H1 (cell line): ENCODE results near the gene ROS1. TPM values are rescaled to one million over a fixed set of nuclear protein-coding genes. Genes with fewer than 3 reads are reported as not detected.
"Not testable (repeated sequence)": the region's sequence is repeated elsewhere in the genome, so short reads cannot be mapped to it uniquely, and the experiment has no call there.

ENCODE experiments used
- CTCF ChIA-PET: fragments of 300-600 bp; sonication (Branson Sonifier 250); formaldehyde crosslinking; loops from one replicate; lab custom pipeline; 2021; ENCODE audit not compliant: partially characterized antibody; lab: Charles Lee
- POLR2A ChIA-PET: fragments of 300-600 bp; sonication (Branson Sonifier 250); formaldehyde crosslinking; loops from one replicate; lab custom pipeline; 2021; ENCODE audit warnings: inconsistent platforms; ENCODE audit not compliant: partially characterized antibody; lab: Charles Lee
- DNase-seq, 2 experiments: peaks; one replicate each; pipeline versions ENCODE4 v3.0.0 to v3.0.0-alpha.2; 2010 to 2022; ENCODE audit warnings: low spot score in 2 of 2, low read depth in 1 of 2, mixed read lengths in 1 of 2
- FAIRE-seq: peaks from 2 replicates; lab custom pipeline; 2011; peaks lifted over from hg19 to GRCh38; lab: Jason Lieb, UNC
- H2AFZ ChIP-seq: 2 replicates; pipeline ENCODE4 v1.8.1; 2012; ENCODE audit warnings: low read length, inconsistent platforms
- H2AK5ac ChIP-seq: 2 replicates; pipeline ENCODE4 v1.6.1; 2013; ENCODE audit warnings: low read depth, low read length
- H2BK120ac ChIP-seq: replicated peaks from 2 replicates; pipeline ENCODE3; 2013; ENCODE audit warnings: low read depth, low read length, inconsistent platforms
- H2BK12ac ChIP-seq: 2 replicates; pipeline ENCODE4 v1.6.1; 2013; ENCODE audit warnings: low read depth, low read length
- H2BK15ac ChIP-seq: 2 replicates; pipeline ENCODE4 v1.6.1; 2013; ENCODE audit warnings: low read length
- H2BK20ac ChIP-seq: 2 replicates; pipeline ENCODE4 v1.6.1; 2013; ENCODE audit warnings: low read length
- H2BK5ac ChIP-seq: 2 replicates; pipeline ENCODE4 v1.6.1; 2013; ENCODE audit warnings: low read depth, low read length
- H3K14ac ChIP-seq: 2 replicates; pipeline ENCODE4 v1.6.1; 2013; ENCODE audit warnings: inconsistent platforms; ENCODE audit not compliant: insufficient read length
- H3K18ac ChIP-seq: 2 replicates; pipeline ENCODE4 v1.6.1; 2013; ENCODE audit warnings: low read length; ENCODE audit errors: extremely low read depth
- H3K23ac ChIP-seq: 2 replicates; pipeline ENCODE4 v1.6.1; 2013; ENCODE audit warnings: inconsistent platforms; ENCODE audit not compliant: insufficient read length
- H3K23me2 ChIP-seq: 2 replicates; pipeline ENCODE4 v1.6.1; 2013; ENCODE audit warnings: low read depth, low read length
- H3K27ac ChIP-seq: 2 replicates; pipeline ENCODE4 v1.6.1; 2011; ENCODE audit warnings: low read depth, low read length, inconsistent platforms
- H3K27me3 ChIP-seq, 4 experiments: replicated peaks in 1 of 4; 1 replicate in 1 of 4; 2 replicates in 3 of 4; pipeline versions ENCODE4 v1.6.1 to v1.8.1; 2011 to 2013; ENCODE audit warnings: low read length in 3 of 4, mild to moderate bottlenecking in 3 of 4, inconsistent platforms in 2 of 4, mixed read lengths in 2 of 4, moderate library complexity in 1 of 4; ENCODE audit not compliant: control insufficient read depth in 3 of 4, insufficient read depth in 3 of 4; ENCODE audit errors: extremely low read depth in 1 of 4
- H3K36me3 ChIP-seq, 4 experiments: 2 replicates each; pipeline versions ENCODE4 v1.6.1 to v1.8.1; 2011 to 2013; ENCODE audit warnings: mild to moderate bottlenecking in 4 of 4, low read length in 3 of 4, moderate library complexity in 2 of 4, control low read depth in 1 of 4, inconsistent platforms in 1 of 4; ENCODE audit not compliant: insufficient read depth in 4 of 4, control insufficient read depth in 2 of 4
- H3K4ac ChIP-seq: replicated peaks from 2 replicates; pipeline ENCODE3; 2013; ENCODE audit warnings: low read length, low read depth, mixed read lengths, inconsistent platforms; ENCODE audit not compliant: insufficient read length
- H3K4me1 ChIP-seq, 4 experiments: replicated peaks in 1 of 4; 1 replicate in 1 of 4; 2 replicates in 3 of 4; pipeline versions ENCODE4 v1.6.1 to v1.8.1; 2011 to 2013; ENCODE audit warnings: low read length in 3 of 4, inconsistent platforms in 2 of 4, mixed read lengths in 1 of 4; ENCODE audit not compliant: insufficient read depth in 4 of 4, control insufficient read depth in 3 of 4
- H3K4me2 ChIP-seq, 2 experiments: 2 replicates each; pipeline versions ENCODE4 v1.6.1 to v1.8.1; 2011 to 2013; ENCODE audit warnings: low read depth in 2 of 2, low read length in 2 of 2, control low read depth in 1 of 2, inconsistent platforms in 1 of 2, mild to moderate bottlenecking in 1 of 2; ENCODE audit not compliant: insufficient read depth in 1 of 2
- H3K4me3 ChIP-seq, 4 experiments: fragments of 200-600, 300-600 bp in 1 of 4; sonication (generic), shearing (Covaris generic), sonication (Bioruptor Twin) in 1 of 4; 2 replicates each; pipeline versions ENCODE4 v1.5.1 to v1.8.1; 2011 to 2016; ENCODE audit warnings: low read length in 4 of 4, low read depth in 3 of 4, control low read depth in 2 of 4, inconsistent platforms in 2 of 4, mild to moderate bottlenecking in 2 of 4, mixed read lengths in 1 of 4, moderate library complexity in 1 of 4; ENCODE audit not compliant: insufficient read depth in 2 of 4; ENCODE audit errors: extremely low read depth in 1 of 4
- H3K56ac ChIP-seq: replicated peaks from 2 replicates; pipeline ENCODE3; 2013; ENCODE audit warnings: low read depth, mild to moderate bottlenecking, mixed read lengths, low read length, inconsistent platforms; ENCODE audit not compliant: insufficient read length
- H3K79me1 ChIP-seq: 2 replicates; pipeline ENCODE4 v1.6.1; 2013; ENCODE audit warnings: low read depth, low read length, control low read depth
- H3K79me2 ChIP-seq, 2 experiments: 2 replicates each; pipeline versions ENCODE4 v1.6.1 to v1.8.1; 2012 to 2013; ENCODE audit warnings: low read length in 2 of 2, mild to moderate bottlenecking in 2 of 2, inconsistent platforms in 1 of 2; ENCODE audit not compliant: insufficient read depth in 2 of 2, control insufficient read depth in 1 of 2
- H3K9ac ChIP-seq, 4 experiments: replicated peaks in 1 of 4; 1 replicate in 1 of 4; 2 replicates in 3 of 4; pipeline versions ENCODE4 v1.6.1 to v1.8.1; 2011 to 2013; ENCODE audit warnings: low read depth in 3 of 4, low read length in 3 of 4, control low read depth in 2 of 4, mild to moderate bottlenecking in 2 of 4, moderate library complexity in 2 of 4, inconsistent platforms in 1 of 4; ENCODE audit errors: extremely low read depth in 1 of 4
- H3K9me3 ChIP-seq, 2 experiments: 2 replicates each; pipeline versions ENCODE4 v1.6.1 to v1.8.1; 2012 to 2013; ENCODE audit warnings: mild to moderate bottlenecking in 2 of 2, moderate library complexity in 2 of 2, control low read depth in 1 of 2, inconsistent platforms in 1 of 2, low read depth in 1 of 2, low read length in 1 of 2, mixed read lengths in 1 of 2; ENCODE audit not compliant: insufficient read depth in 2 of 2
- H4K20me1 ChIP-seq, 2 experiments: replicated peaks in 1 of 2; 2 replicates each; pipeline versions ENCODE3 to v1.8.1; 2011 to 2013; ENCODE audit warnings: inconsistent platforms in 2 of 2, low read length in 2 of 2, mild to moderate bottlenecking in 1 of 2; ENCODE audit not compliant: insufficient read depth in 2 of 2, control insufficient read depth in 1 of 2
- H4K5ac ChIP-seq: 2 replicates; pipeline ENCODE4 v1.6.1; 2013; ENCODE audit warnings: low read length, low read depth, mixed read lengths, inconsistent platforms; ENCODE audit not compliant: insufficient read length
- H4K8ac ChIP-seq: 2 replicates; pipeline ENCODE4 v1.8.0; 2013; ENCODE audit warnings: mild to moderate bottlenecking, moderate library complexity, low read length, inconsistent platforms; ENCODE audit not compliant: insufficient read depth; ENCODE audit errors: extremely low read depth
- H4K91ac ChIP-seq: replicated peaks from 2 replicates; pipeline ENCODE3; 2013; ENCODE audit warnings: low read length, mixed read lengths, inconsistent platforms; ENCODE audit not compliant: insufficient read length
- WGBS, 2 experiments: shearing (Covaris generic) in 1 of 2; methylation state at CpG; one replicate each; pipeline versions ENCODE4 v1.1.6 to v1.1.7; 2013 to 2015; ENCODE audit warnings: low lambda C conversion rate in 2 of 2, mixed read lengths in 2 of 2, inconsistent platforms in 1 of 2, low coverage in 1 of 2, missing lambda C conversion rate in 1 of 2; ENCODE audit not compliant: insufficient replicate concordance in 2 of 2, insufficient coverage in 1 of 2, insufficient read length in 1 of 2; ENCODE audit errors: extremely low coverage in 1 of 2, missing lambda C conversion rate in 1 of 2; 5-methylcytosine and 5-hydroxymethylcytosine counted together
- polyA plus RNA-seq, 7 experiments: library from polyadenylated mRNA; depleted of rRNA in 3 of 7; stranded (reverse) in 5 of 7; unstranded in 2 of 7; fragments of >200 nt in 5 of 7; fragments of 200-250 nt in 2 of 7; gene quantifications; 1 replicate in 5 of 7; 2 replicates in 1 of 7; 4 replicates in 1 of 7; pipeline versions ENCODE4 v1.2.1 to v1.2.3, GENCODE V29; 2011 to 2013; ENCODE audit warnings: missing spikeins in 2 of 7, mixed read lengths in 2 of 7
- total RNA-seq: library from RNA; stranded (reverse); fragmentation: NEBNext Ultra II Directional; extraction: Animal tissue kit (Norgen Biotek cat#: 25700); gene quantifications from 2 replicates; pipeline ENCODE4 v1.2.1, GENCODE V29; 2021

Gene ROS1
- total and polyA plus RNA-seq, 2 of the 8 experiments (the other 6 are each of a cell fraction or from before 2014, with no cell fraction given), result not detected

DNA sequence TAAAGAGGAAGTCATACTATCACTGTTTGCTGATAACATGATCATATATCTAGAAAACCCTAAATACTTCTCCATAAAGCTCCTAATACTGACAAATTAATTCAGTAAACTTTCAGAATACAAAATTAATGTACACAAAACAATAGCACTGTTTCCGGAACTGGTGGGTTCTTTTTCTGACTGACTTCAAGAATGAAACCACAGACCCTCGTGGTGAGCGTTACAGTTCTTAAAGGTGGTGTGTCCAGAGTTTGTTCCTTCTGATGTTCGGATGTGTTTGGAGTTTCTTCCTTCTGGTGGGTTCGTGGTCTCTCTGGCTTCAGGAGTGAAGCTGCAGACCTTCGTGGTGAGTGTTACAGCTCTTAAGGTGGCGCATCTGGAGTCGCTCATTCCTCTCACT lies 53.5 kb downstream of the ROS1 start:
- H3K79me1 ChIP-seq, H3K23ac ChIP-seq, H2BK15ac ChIP-seq, H3K4ac ChIP-seq, H3K9me3 ChIP-seq, H3K4me2 ChIP-seq, H3K4me3 ChIP-seq, H2BK20ac ChIP-seq, H3K14ac ChIP-seq, DNase-seq, POLR2A ChIA-PET, H3K27me3 ChIP-seq, H3K36me3 ChIP-seq, H2BK5ac ChIP-seq, H2BK12ac ChIP-seq, H3K18ac ChIP-seq, H4K8ac ChIP-seq, FAIRE-seq, H2BK120ac ChIP-seq, H4K5ac ChIP-seq, H4K20me1 ChIP-seq, H4K91ac ChIP-seq, H3K79me2 ChIP-seq, H2AK5ac ChIP-seq, H2AFZ ChIP-seq, H3K56ac ChIP-seq, H3K27ac ChIP-seq, H3K4me1 ChIP-seq, H3K23me2 ChIP-seq, H3K9ac ChIP-seq: not testable (repeated sequence)
- 94% methylated on average over 6 of the region's 8 CpGs; no CpG with 5 or more reads in 1 of the 2 experiments for WGBS, 2 experiments
- CTCF ChIA-PET, result interaction anchor here (0.6 to 2.1 kb wide), 5 partner anchors 18 to 184 kb away, joined by 3 to 5 read pairs (median 4); no protein-coding TSS in a partner anchor
